IMR-90 (cell line): Measurements from ENCODE around the gene GPR157. TPM values are rescaled to one million over a fixed set of nuclear protein-coding genes. Genes with fewer than 3 reads are reported as not detected.

Experiments
- ATAC-seq: fragments of 200-7000 bp; cut with Tn5 transposase; 2 replicates; pipeline ENCODE4 v1.9.1; 2020; ENCODE audit warnings: low read depth, mild to moderate bottlenecking, moderate library complexity
- BruUV-seq: library from RNA; stranded (reverse); fragments of 400-500 nt; replicated peaks from 2 replicates; lab custom pipeline; 2021; lab: Mats Ljungman, UMichigan
- CTCF ChIA-PET: fragments of 300-600 bp; formaldehyde crosslinking; extraction: SDS; loops from one replicate; lab custom pipeline; 2021; ENCODE audit warnings: antibody characterized with exemption; lab: Yijun Ruan, JAX
- POLR2A ChIA-PET: fragments of 300-600 bp; sonication (Branson Sonifier 250); formaldehyde crosslinking; loops from one replicate; lab custom pipeline; 2022; ENCODE audit warnings: antibody characterized with exemption; ENCODE audit not compliant: unreplicated experiment; lab: Charles Lee
- DNase-seq: peaks from one replicate; pipeline ENCODE4 v3.0.0; 2013
- H2AFZ ChIP-seq: replicated peaks from 2 replicates; pipeline ENCODE3; 2013; ENCODE audit warnings: low read length, mild to moderate bottlenecking; ENCODE audit not compliant: poor library complexity
- H2AK5ac ChIP-seq: 2 replicates; pipeline ENCODE4 v1.6.1; 2013; ENCODE audit warnings: low read depth, low read length, inconsistent platforms
- H2AK9ac ChIP-seq: replicated peaks from 2 replicates; pipeline ENCODE3; 2013; ENCODE audit warnings: mild to moderate bottlenecking, low read depth, low read length, moderate library complexity; ENCODE audit not compliant: poor library complexity
- H2BK120ac ChIP-seq: 2 replicates; pipeline ENCODE4 v1.6.1; 2013; ENCODE audit warnings: low read depth, low read length, inconsistent platforms
- H2BK15ac ChIP-seq: 3 replicates; pipeline ENCODE4 v1.6.1; 2013; ENCODE audit warnings: low read depth, low read length, inconsistent platforms
- H2BK20ac ChIP-seq: 2 replicates; pipeline ENCODE4 v1.6.1; 2013; ENCODE audit warnings: low read depth, mild to moderate bottlenecking, inconsistent platforms, low read length, moderate library complexity
- H2BK5ac ChIP-seq: 2 replicates; pipeline ENCODE4 v1.6.1; 2013; ENCODE audit warnings: mild to moderate bottlenecking, low read depth, low read length, inconsistent platforms; ENCODE audit not compliant: poor library complexity, severe bottlenecking
- H3K14ac ChIP-seq: replicated peaks from 2 replicates; pipeline ENCODE4 v1.6.1; 2013; ENCODE audit warnings: low read depth, low read length, inconsistent platforms
- H3K18ac ChIP-seq: 2 replicates; pipeline ENCODE4 v1.6.1; 2013; ENCODE audit warnings: low read depth, low read length, control low read depth
- H3K23ac ChIP-seq: 2 replicates; pipeline ENCODE4 v1.6.1; 2013; ENCODE audit warnings: low read depth, low read length, inconsistent platforms
- H3K27ac ChIP-seq: 2 replicates; pipeline ENCODE4 v1.5.1; 2013; ENCODE audit warnings: mild to moderate bottlenecking, control low read depth, low read length; ENCODE audit not compliant: insufficient read depth
- H3K27me3 ChIP-seq: 2 replicates; pipeline ENCODE4 v1.6.1; 2013; ENCODE audit warnings: low read length; ENCODE audit not compliant: control insufficient read depth, insufficient read depth
- H3K36me3 ChIP-seq: 2 replicates; pipeline ENCODE4 v1.6.1; 2013; ENCODE audit warnings: low read length, mixed read lengths; ENCODE audit not compliant: control insufficient read depth, insufficient read depth
- H3K4ac ChIP-seq: 2 replicates; pipeline ENCODE4 v1.6.1; 2013; ENCODE audit warnings: low read depth, low read length, inconsistent platforms
- H3K4me1 ChIP-seq: 2 replicates; pipeline ENCODE4 v1.6.1; 2013; ENCODE audit warnings: low read length, mixed read lengths; ENCODE audit not compliant: control insufficient read depth, insufficient read depth
- H3K4me2 ChIP-seq: 2 replicates; pipeline ENCODE4 v1.6.1; 2013; ENCODE audit warnings: low read depth, mild to moderate bottlenecking, control low read depth, low read length, moderate library complexity
- H3K4me3 ChIP-seq: 2 replicates; pipeline ENCODE4 v1.5.1; 2013; ENCODE audit warnings: low read depth, mild to moderate bottlenecking, control low read depth, low read length, moderate library complexity; ENCODE audit not compliant: insufficient read depth
- H3K56ac ChIP-seq: 2 replicates; pipeline ENCODE4 v1.6.1; 2013; ENCODE audit warnings: low read length, inconsistent platforms; ENCODE audit not compliant: insufficient read depth; ENCODE audit errors: extremely low read depth
- H3K79me1 ChIP-seq, 2 experiments: 2 replicates each; pipeline ENCODE4 v1.6.1; 2013; ENCODE audit warnings: low read length in 2 of 2, inconsistent platforms in 1 of 2, low read depth in 1 of 2
- H3K9ac ChIP-seq: 2 replicates; pipeline ENCODE4 v1.6.1; 2013; ENCODE audit warnings: low read depth, low read length, control low read depth
- H3K9me1 ChIP-seq: 2 replicates; pipeline ENCODE4 v1.6.1; 2013; ENCODE audit warnings: low read length, inconsistent platforms; ENCODE audit not compliant: insufficient read depth
- H3K9me3 ChIP-seq: 2 replicates; pipeline ENCODE4 v1.6.1; 2013; ENCODE audit warnings: low read length; ENCODE audit not compliant: control insufficient read depth, insufficient read depth
- H4K20me1 ChIP-seq: 2 replicates; pipeline ENCODE4 v1.6.1; 2013; ENCODE audit warnings: low read length, inconsistent platforms; ENCODE audit not compliant: insufficient read depth
- H4K5ac ChIP-seq: 2 replicates; pipeline ENCODE4 v1.6.1; 2013; ENCODE audit warnings: mild to moderate bottlenecking, low read depth, low read length, control low read depth
- H4K8ac ChIP-seq, 2 experiments: 2 replicates each; pipeline ENCODE4 v1.6.1; 2013; ENCODE audit warnings: low read depth in 2 of 2, low read length in 2 of 2, control low read depth in 1 of 2, inconsistent platforms in 1 of 2
- H4K91ac ChIP-seq: 2 replicates; pipeline ENCODE4 v1.6.1; 2013; ENCODE audit warnings: low read depth, low read length, inconsistent platforms; ENCODE audit not compliant: insufficient read depth
- CHD1 ChIP-seq: IDR thresholded peaks from 2 replicates; pipeline ENCODE4 v1.6.1; 2012; ENCODE audit warnings: low read depth, low read length, improper control_type of control experiment
- RCOR1 ChIP-seq: IDR thresholded peaks from 2 replicates; pipeline ENCODE4 v1.6.1; 2012; ENCODE audit warnings: mild to moderate bottlenecking, low read length, improper control_type of control experiment; ENCODE audit not compliant: insufficient replicate concordance
- WGBS, 2 experiments: methylation state at CpG; one replicate each; pipeline versions ENCODE4 v1.1.5 to v1.1.7; 2013; ENCODE audit warnings: missing lambda C conversion rate in 2 of 2; ENCODE audit not compliant: insufficient read length in 1 of 2; ENCODE audit errors: extremely low coverage in 2 of 2; 5-methylcytosine and 5-hydroxymethylcytosine counted together
- dilution Hi-C: fragments of 300-500 bp; cut with HindIII; formaldehyde crosslinking; loops from one replicate; pipeline ENCODE4 v1.14.3; 2018; ENCODE audit warnings: low sequenced_read_pairs; ENCODE audit not compliant: unreplicated experiment
- in situ Hi-C: fragments of 300-500 bp; cut with MboI; formaldehyde crosslinking; loops from 3 replicates; pipeline ENCODE4 v1.14.3; 2019; ENCODE audit warnings: low sequenced_read_pairs, inconsistent platforms, mixed read lengths
- intact Hi-C: fragments of 100-400 bp; cut with micrococcal nuclease; formaldehyde crosslinking; loops from 2 replicates; pipeline ENCODE4 v1.10.0; 2022
- polyA plus RNA-seq, 3 experiments: library from polyadenylated mRNA; depleted of rRNA; stranded (reverse); fragments of >200 nt; gene quantifications; 2 replicates each; pipeline ENCODE4 v1.2.3, GENCODE V29; 2012; ENCODE audit warnings: low replicate concordance in 1 of 3
- total RNA-seq: library from RNA; depleted of rRNA; stranded (reverse); fragments of >200 nt; gene quantifications from 2 replicates; pipeline ENCODE4 v1.2.3, GENCODE V29; 2012

Gene GPR157
- total and polyA plus RNA-seq, 2 of the 4 experiments (the other 2 are of a cell fraction), result 1.8 to 2.7 TPM

DNA sequence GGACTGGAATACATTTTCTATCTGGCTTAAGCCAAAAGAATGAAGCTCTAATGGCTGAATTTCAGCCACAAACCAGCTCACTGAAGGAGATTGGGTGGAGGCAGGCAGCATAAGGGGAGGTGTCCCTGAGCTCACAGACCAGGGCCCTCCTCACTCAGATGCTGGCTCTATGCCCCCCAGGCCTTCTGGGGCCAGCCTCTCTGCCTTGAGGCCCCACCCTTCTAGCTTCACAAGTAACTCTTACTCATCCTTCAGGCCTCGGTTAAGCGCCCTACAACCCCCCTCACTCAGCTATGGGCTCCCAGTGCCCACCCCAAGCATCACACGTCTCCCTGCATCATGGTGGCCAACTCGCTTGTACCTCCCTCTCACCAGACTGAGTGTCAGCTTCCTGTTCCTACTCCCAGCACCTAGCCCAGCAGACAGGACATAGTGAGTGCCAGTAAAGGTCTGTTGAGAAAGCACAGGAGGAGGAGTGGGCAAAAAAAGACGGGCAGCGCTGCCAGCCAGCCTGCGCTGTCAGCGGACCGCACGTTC, 40.8 kb upstream of the GPR157 start:
- DNase-seq, result no peak
- H2AK9ac ChIP-seq, result no peak overlapping the region
- H3K4me3 ChIP-seq, result no peak overlapping the region
- CTCF ChIA-PET, result no interaction called here
- H4K8ac ChIP-seq, result no peak overlapping the region
- intact Hi-C loops (no loop called here), dilution Hi-C loops (no loop called here), in situ Hi-C loops (no loop called here)
- H2BK5ac ChIP-seq, result no peak overlapping the region
- peaks cover 11% of the 10 kb centered on the region for H3K4me1 ChIP-seq
- H4K20me1 ChIP-seq, result peaks cover 90% of the 10 kb centered on the region
- H3K56ac ChIP-seq, result no peak overlapping the region
- 100% methylated on average over 8 of the region's 10 CpGs; no CpG with 5 or more reads in 1 of the 2 experiments for WGBS, 2 experiments
- H3K4me2 ChIP-seq, result no peak overlapping the region
- ATAC-seq, result no peak
- no peaks in the 10 kb centered on the region for H3K9me3 ChIP-seq
- H3K9ac ChIP-seq, result no peak overlapping the region
- no peaks in the 10 kb centered on the region for H3K27me3 ChIP-seq
- H3K23ac ChIP-seq, result no peak overlapping the region
- H3K27ac ChIP-seq, result no peak overlapping the region
- peaks cover 19% of the 10 kb centered on the region for H3K9me1 ChIP-seq
- peak overlapping the region; percentile 8; the same call in 1 of the 2 replicates for H2AK5ac ChIP-seq
- H2AFZ ChIP-seq, result no peak overlapping the region
- H3K14ac ChIP-seq, result no peak overlapping the region
- peaks cover 19 to 85% of the 10 kb centered on the region in 2 experiments for H3K79me1 ChIP-seq
- H2BK15ac ChIP-seq, result no peak overlapping the region
- no peak overlapping the region for H3K4ac ChIP-seq
- no peak overlapping the region for H4K91ac ChIP-seq
- H3K36me3 ChIP-seq, result peaks cover 18% of the 10 kb centered on the region; the same call in 1 of the 2 replicates
- no TSS peak for BruUV-seq
- no peak overlapping the region for H3K18ac ChIP-seq
- no peak for TF ChIP-seq CHD1
- TF ChIP-seq RCOR1, result no peak
- H2BK20ac ChIP-seq, result no peak overlapping the region
- no peak overlapping the region for H2BK120ac ChIP-seq
- POLR2A ChIA-PET, result no interaction called here
- no peak overlapping the region for H4K5ac ChIP-seq
